Ishikawa (cell line): ENCODE measurements around the gene AMZ2.

Experiments used
- CEBPB ChIP-seq: IDR thresholded peaks from 2 replicates; pipeline ENCODE4 v1.6.1; 2012
- CREB1 ChIP-seq: IDR thresholded peaks from 2 replicates; pipeline ENCODE4 v1.6.1; 2012; ENCODE audit warnings: low read depth
- EGR1 ChIP-seq: IDR thresholded peaks from 2 replicates; pipeline ENCODE4 v1.6.1; 2012
- EP300 ChIP-seq: IDR thresholded peaks from 2 replicates; pipeline ENCODE4 v1.6.1; 2012; ENCODE audit warnings: borderline replicate concordance
- FOXM1 ChIP-seq: IDR thresholded peaks from 2 replicates; pipeline ENCODE4 v1.6.1; 2012; ENCODE audit warnings: low read depth, borderline replicate concordance
- MAX ChIP-seq: IDR thresholded peaks from 2 replicates; pipeline ENCODE4 v1.6.1; 2012
- NFIC ChIP-seq: IDR thresholded peaks from 2 replicates; pipeline ENCODE4 v1.6.1; 2012
- RAD21 ChIP-seq: IDR thresholded peaks from 2 replicates; pipeline ENCODE4 v1.6.1; 2012; ENCODE audit warnings: low read depth
- TAF1 ChIP-seq: IDR thresholded peaks from 2 replicates; pipeline ENCODE4 v1.6.1; 2012; ENCODE audit warnings: low read depth, mild to moderate bottlenecking
- TCF12 ChIP-seq: IDR thresholded peaks from 2 replicates; pipeline ENCODE4 v1.6.1; 2012; ENCODE audit warnings: low read depth
- TEAD4 ChIP-seq: IDR thresholded peaks from 2 replicates; pipeline ENCODE4 v1.6.1; 2012
- YY1 ChIP-seq: IDR thresholded peaks from 2 replicates; pipeline ENCODE4 v1.6.1; 2012; ENCODE audit warnings: low read depth
- ZBTB7A ChIP-seq: IDR thresholded peaks from 2 replicates; pipeline ENCODE4 v1.6.1; 2012; ENCODE audit warnings: low read depth
- TF ChIP-seq, protein P1 (sequence below): IDR thresholded peaks from 2 replicates; pipeline ENCODE4 v1.6.1; 2012
- TF ChIP-seq, protein P2 (sequence below): IDR thresholded peaks from 2 replicates; pipeline ENCODE4 v1.6.1; 2012; ENCODE audit warnings: low read depth, mild to moderate bottlenecking

AMZ2 gene

DNA sequence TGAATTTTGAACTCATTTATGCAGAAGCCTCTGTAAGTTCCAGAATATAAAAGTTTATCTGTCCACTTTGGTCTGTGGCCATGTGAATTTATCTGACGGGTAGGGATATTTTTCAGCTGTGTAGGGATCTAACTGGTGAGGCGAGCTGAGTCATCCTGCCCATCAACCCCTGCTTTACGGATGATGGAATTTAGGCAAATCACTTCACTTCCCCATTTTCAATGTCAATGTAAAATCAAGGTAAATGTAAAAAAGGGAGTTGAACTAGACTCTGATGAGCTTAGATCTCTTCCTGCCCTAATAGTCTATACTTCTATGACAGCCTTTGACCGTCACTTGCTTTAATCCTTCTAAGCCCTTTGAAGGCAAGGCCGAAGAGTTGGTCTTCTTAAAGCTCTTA lies 40.5 kb downstream of the AMZ2 start:
- TF ChIP-seq TAF1 (no peak), TCF12 (no peak), RAD21 (no peak), CREB1 (no peak), ZBTB7A (no peak), NFIC (no peak), EGR1 (no peak), EP300 (no peak), YY1 (no peak), MAX (no peak), TEAD4 (no peak)
- TF ChIP-seq, protein P1, sequence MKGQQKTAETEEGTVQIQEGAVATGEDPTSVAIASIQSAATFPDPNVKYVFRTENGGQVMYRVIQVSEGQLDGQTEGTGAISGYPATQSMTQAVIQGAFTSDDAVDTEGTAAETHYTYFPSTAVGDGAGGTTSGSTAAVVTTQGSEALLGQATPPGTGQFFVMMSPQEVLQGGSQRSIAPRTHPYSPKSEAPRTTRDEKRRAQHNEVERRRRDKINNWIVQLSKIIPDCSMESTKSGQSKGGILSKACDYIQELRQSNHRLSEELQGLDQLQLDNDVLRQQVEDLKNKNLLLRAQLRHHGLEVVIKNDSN: no peak
- TF ChIP-seq, protein P2, sequence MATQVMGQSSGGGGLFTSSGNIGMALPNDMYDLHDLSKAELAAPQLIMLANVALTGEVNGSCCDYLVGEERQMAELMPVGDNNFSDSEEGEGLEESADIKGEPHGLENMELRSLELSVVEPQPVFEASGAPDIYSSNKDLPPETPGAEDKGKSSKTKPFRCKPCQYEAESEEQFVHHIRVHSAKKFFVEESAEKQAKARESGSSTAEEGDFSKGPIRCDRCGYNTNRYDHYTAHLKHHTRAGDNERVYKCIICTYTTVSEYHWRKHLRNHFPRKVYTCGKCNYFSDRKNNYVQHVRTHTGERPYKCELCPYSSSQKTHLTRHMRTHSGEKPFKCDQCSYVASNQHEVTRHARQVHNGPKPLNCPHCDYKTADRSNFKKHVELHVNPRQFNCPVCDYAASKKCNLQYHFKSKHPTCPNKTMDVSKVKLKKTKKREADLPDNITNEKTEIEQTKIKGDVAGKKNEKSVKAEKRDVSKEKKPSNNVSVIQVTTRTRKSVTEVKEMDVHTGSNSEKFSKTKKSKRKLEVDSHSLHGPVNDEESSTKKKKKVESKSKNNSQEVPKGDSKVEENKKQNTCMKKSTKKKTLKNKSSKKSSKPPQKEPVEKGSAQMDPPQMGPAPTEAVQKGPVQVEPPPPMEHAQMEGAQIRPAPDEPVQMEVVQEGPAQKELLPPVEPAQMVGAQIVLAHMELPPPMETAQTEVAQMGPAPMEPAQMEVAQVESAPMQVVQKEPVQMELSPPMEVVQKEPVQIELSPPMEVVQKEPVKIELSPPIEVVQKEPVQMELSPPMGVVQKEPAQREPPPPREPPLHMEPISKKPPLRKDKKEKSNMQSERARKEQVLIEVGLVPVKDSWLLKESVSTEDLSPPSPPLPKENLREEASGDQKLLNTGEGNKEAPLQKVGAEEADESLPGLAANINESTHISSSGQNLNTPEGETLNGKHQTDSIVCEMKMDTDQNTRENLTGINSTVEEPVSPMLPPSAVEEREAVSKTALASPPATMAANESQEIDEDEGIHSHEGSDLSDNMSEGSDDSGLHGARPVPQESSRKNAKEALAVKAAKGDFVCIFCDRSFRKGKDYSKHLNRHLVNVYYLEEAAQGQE: no peak

GRCh38 chr17:68288804-68289203 lies 41.0 kb downstream of the AMZ2 start:
- no peak for TF ChIP-seq RAD21
- no peak for TF ChIP-seq TCF12
- TF ChIP-seq YY1: no peak
- TF ChIP-seq, protein P1: no peak
- TF ChIP-seq TEAD4: no peak
- no peak for TF ChIP-seq TAF1
- TF ChIP-seq, protein P2: no peak
- TF ChIP-seq ZBTB7A: no peak
- TF ChIP-seq CREB1: no peak
- TF ChIP-seq EGR1: no peak
- no peak for TF ChIP-seq CEBPB
- no peak for TF ChIP-seq EP300

GRCh38 chr17:68289473-68289872 lies 41.6 kb downstream of the AMZ2 start:
- no peak for TF ChIP-seq MAX
- no peak for TF ChIP-seq NFIC
- TF ChIP-seq TCF12: no peak
- no peak for TF ChIP-seq EGR1
- no peak for TF ChIP-seq TEAD4
- TF ChIP-seq EP300: no peak
- TF ChIP-seq, protein P1: no peak
- TF ChIP-seq CEBPB: no peak
- no peak for TF ChIP-seq TAF1
- no peak for TF ChIP-seq RAD21
- TF ChIP-seq CREB1: no peak

DNA sequence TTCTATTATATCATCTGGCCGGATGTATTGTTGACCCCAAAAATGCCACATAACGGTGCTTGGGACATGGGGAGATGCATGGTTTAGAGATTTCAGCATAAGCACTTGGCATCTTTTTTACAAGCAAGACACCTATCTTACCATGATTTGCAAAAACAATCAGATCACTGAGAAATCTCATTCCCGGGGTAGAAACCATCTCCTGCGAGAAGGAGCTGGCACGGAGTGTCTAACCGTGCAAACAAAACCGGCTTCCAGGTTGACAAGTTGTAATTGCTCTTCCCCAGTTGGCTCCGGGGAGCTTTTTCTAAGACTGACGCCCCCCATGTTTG lies 42.1 kb downstream of the AMZ2 start:
- TF ChIP-seq EP300: no peak
- no peak for TF ChIP-seq CREB1
- TF ChIP-seq TAF1: no peak
- TF ChIP-seq CEBPB: no peak
- TF ChIP-seq FOXM1: no peak
- TF ChIP-seq, protein P1: no peak
- TF ChIP-seq ZBTB7A: no peak
- no peak for TF ChIP-seq YY1
- TF ChIP-seq, protein P2: no peak
- TF ChIP-seq TEAD4: no peak
- no peak for TF ChIP-seq MAX
- TF ChIP-seq EGR1: no peak
- TF ChIP-seq RAD21: no peak
